ENCODE measurements around the gene DENND1A.

Gene DENND1A

GRCh38 chr9:123564652-123565051, 365.3 kb downstream of the DENND1A start:
- DNase-seq (ENCODE audit: low spot score) = no peak
- no peak overlapping the region for H3K27ac ChIP-seq
- no peak overlapping the region for H3K4me3 ChIP-seq
- TF ChIP-seq, protein P1, sequence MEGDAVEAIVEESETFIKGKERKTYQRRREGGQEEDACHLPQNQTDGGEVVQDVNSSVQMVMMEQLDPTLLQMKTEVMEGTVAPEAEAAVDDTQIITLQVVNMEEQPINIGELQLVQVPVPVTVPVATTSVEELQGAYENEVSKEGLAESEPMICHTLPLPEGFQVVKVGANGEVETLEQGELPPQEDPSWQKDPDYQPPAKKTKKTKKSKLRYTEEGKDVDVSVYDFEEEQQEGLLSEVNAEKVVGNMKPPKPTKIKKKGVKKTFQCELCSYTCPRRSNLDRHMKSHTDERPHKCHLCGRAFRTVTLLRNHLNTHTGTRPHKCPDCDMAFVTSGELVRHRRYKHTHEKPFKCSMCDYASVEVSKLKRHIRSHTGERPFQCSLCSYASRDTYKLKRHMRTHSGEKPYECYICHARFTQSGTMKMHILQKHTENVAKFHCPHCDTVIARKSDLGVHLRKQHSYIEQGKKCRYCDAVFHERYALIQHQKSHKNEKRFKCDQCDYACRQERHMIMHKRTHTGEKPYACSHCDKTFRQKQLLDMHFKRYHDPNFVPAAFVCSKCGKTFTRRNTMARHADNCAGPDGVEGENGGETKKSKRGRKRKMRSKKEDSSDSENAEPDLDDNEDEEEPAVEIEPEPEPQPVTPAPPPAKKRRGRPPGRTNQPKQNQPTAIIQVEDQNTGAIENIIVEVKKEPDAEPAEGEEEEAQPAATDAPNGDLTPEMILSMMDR (IDR thresholded peaks at IDR 0.05) = no peak

DNA sequence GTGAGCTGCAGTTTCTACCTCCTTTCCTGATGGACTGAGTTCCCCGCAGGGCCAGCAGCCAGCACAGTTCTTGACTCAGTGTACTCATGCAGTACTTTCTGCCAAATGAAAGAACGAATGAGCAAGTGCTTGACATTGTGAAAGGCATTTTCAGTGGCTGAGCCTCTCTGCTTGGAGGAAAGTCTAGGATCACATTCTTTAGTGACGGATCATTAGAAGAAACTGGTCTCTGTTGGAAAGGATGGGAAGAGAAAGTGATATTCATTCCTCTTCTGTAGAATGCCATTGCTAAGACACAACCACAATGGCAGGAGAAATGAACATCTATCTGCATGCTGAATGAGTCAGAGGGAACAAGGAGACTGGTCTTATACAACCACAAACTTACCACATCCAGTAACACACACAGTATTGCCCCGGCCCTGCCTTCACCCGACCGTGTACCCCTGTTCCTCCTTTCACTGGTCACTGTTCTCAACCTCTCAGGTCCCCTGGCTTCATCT, 367.0 kb downstream of the DENND1A start:
- no peak overlapping the region for H3K27ac ChIP-seq
- DNase-seq (ENCODE audit: low spot score) = no peak
- no peak overlapping the region for H3K4me3 ChIP-seq
- TF ChIP-seq, protein P1 (IDR thresholded peaks at IDR 0.05) = no peak

GRCh38 chr9:123561046-123561445, 368.9 kb downstream of the DENND1A start:
- H3K4me3 ChIP-seq = no peak overlapping the region
- TF ChIP-seq, protein P1 (IDR thresholded peaks at IDR 0.05) = no peak
- no peak for DNase-seq (ENCODE audit: low spot score)
- no peak overlapping the region for H3K27ac ChIP-seq

DNA sequence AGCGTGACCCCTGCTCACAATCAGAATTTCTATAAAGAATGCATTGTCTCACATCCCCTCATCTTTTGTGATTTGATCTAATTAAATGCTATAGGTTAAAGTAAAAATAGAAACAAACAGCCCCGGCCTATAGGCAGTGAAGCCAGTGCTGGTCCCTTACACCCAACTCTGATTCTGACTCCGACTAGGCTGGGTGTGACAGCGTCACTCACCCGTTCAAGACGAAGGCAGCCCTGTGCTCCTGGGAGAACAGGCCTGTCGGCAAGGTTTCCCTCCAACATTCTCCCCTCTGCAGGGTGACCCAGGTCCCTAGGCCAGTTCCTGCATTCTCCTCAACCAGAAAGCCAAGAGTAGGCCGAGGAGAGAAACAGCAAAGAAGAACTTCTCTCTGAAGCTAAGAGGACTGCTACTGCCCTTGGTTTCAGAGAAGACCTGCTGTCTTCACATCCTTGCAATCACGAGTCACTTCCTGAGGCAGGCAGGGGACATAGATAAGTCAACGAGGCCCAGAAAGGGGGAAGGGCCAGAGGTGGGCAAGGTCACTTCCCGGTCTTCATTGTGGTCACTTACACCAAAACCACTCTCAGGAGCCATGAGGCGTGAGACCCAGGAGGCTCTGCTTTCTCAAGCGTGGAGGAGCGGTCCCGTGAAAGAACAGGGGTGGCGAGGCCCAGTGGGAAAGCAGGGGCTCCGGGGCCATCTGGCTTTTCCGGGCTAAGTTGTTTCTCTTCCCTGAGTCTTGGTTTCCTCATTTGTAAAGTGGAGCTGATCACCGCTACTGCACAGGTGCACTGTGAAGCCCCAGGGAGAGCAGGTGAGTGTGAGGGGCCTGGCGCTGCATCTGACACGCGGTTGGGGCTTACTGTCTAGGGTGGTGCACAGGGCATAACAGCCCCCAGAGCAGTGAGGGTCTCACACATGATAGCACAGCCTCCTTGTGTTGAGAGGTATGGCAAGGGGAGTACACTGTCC, 373.2 kb downstream of the DENND1A start:
- Histone ChIP-seq H3K4me3 (no peak overlapping the region), H3K27ac (no peak overlapping the region)
- DNase-seq (ENCODE audit: low spot score) = no peak
- TF ChIP-seq, protein P1 (IDR thresholded peaks at IDR 0.05) = no peak

DNA sequence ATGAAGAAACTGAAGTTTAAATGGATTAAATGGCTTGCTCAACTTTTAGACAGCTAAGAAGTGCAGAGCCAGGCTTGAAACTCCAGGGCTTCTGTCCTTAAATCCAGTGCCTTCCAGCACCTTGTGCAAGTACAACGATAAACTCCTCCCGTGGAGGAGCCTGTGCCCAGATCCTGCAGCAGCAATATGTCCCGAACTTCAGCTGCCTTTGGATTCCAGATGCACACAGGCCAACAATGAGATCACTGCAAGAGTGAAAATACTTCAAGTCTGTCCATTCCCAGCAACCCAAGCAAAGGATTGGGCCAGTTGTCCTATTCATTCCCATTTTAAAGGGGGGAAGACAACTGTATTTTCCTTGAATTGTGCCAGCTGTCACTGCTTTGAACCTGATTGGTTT, 374.3 kb downstream of the DENND1A start:
- DNase-seq (ENCODE audit: low spot score) = no peak
- TF ChIP-seq, protein P1 (IDR thresholded peaks at IDR 0.05) = no peak
- no peak overlapping the region for H3K27ac ChIP-seq
- no peak overlapping the region for H3K4me3 ChIP-seq

DNA sequence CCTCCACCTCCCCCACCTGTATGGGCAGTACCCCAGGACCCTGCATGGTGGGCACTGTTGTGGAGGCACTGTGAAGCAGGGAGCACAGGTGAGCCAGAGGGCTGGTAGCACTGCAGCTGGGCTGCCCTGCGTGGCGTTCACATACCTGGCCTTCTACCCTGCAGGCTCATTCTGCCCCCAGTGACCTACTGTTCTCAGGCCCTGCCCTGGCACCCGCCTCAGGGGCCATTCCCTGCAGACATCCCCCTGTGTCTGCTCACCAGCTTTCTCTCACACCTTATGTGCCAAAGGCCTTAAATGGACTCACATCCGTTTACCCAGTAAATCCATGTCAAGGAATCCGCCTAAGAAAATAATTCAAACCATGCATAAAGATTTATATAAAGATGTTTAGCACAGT, 377.4 kb downstream of the DENND1A start:
- Histone ChIP-seq H3K27ac (no peak overlapping the region), H3K4me3 (no peak overlapping the region)
- no peak for DNase-seq (ENCODE audit: low spot score)
- TF ChIP-seq, protein P1 (IDR thresholded peaks at IDR 0.05) = no peak

- DNase-seq (ENCODE audit: low spot score) = no peak
- TF ChIP-seq, protein P1 (IDR thresholded peaks at IDR 0.05) = no peak
- H3K4me3 ChIP-seq = no peak overlapping the region
- H3K27ac ChIP-seq = no peak overlapping the region
Observed at GRCh38 chr9:123551734-123552133, 378.2 kb downstream of the DENND1A start.

Data from coronary artery (tissue), 2 donors.